Neural progenitor cell (in vitro differentiated cells): ENCODE data around the gene ITGAX. TPM values are rescaled to one million over a fixed set of nuclear protein-coding genes. Genes with fewer than 3 reads are reported as not detected.

Experiments used
- DNase-seq: peaks from one replicate; pipeline ENCODE4 v3.0.0-alpha.2; 2016; ENCODE audit warnings: low spot score
- H2AFZ ChIP-seq: fragments of 200-600 bp; sonication (generic); replicated peaks from 2 replicates; pipeline ENCODE4 v1.6.1; 2016; ENCODE audit warnings: antibody characterized with exemption
- H3F3A ChIP-seq: fragments of 200-600 bp; sonication (generic); 2 replicates; pipeline ENCODE4 v1.6.1; 2016; ENCODE audit warnings: antibody characterized with exemption, low read depth
- H3K27ac ChIP-seq: fragments of 200-600 bp; sonication (generic); 2 replicates; pipeline ENCODE4 v1.5.1; 2016; ENCODE audit warnings: mild to moderate bottlenecking
- H3K27me3 ChIP-seq: fragments of 200-600 bp; sonication (generic); 2 replicates; pipeline ENCODE4 v1.6.1; 2016; ENCODE audit warnings: mild to moderate bottlenecking, moderate library complexity
- H3K36me3 ChIP-seq: fragments of 200-600 bp; sonication (generic); 2 replicates; pipeline ENCODE4 v1.5.1; 2016
- H3K4me1 ChIP-seq: fragments of 200-600 bp; sonication (generic); 2 replicates; pipeline ENCODE4 v1.6.1; 2016; ENCODE audit warnings: mixed run types
- H3K4me2 ChIP-seq: fragments of 200-600 bp; sonication (generic); 2 replicates; pipeline ENCODE4 v1.6.1; 2016
- H3K4me3 ChIP-seq: fragments of 200-600 bp; sonication (generic); 2 replicates; pipeline ENCODE4 v1.5.1; 2016
- H3K79me2 ChIP-seq: fragments of 200-600 bp; sonication (generic); 2 replicates; pipeline ENCODE4 v1.6.1; 2016; ENCODE audit warnings: low read depth
- H3K9ac ChIP-seq: fragments of 200-600 bp; sonication (generic); 2 replicates; pipeline ENCODE4 v1.6.1; 2016
- H3K9me3 ChIP-seq: fragments of 200-600 bp; sonication (generic); 2 replicates; pipeline ENCODE4 v1.5.1; 2016; ENCODE audit warnings: low read depth
- H4K20me1 ChIP-seq: fragments of 200-600 bp; sonication (generic); 2 replicates; pipeline ENCODE4 v1.6.1; 2016; ENCODE audit warnings: low read depth
- H3K27ac Mint-ChIP-seq: 3 replicates; pipeline ENCODE4 v1.8.0; 2021; ENCODE audit warnings: mixed read lengths
- H3K27me3 Mint-ChIP-seq: 2 replicates; pipeline ENCODE4 v1.8.0; 2022; ENCODE audit warnings: low read depth, mild to moderate bottlenecking, inconsistent platforms, moderate library complexity, mixed read lengths; ENCODE audit not compliant: insufficient read depth
- H3K36me3 Mint-ChIP-seq: 3 replicates; pipeline ENCODE4 v1.8.0; 2021; ENCODE audit warnings: mixed read lengths
- H3K4me1 Mint-ChIP-seq: 3 replicates; pipeline ENCODE4 v1.8.0; 2021; ENCODE audit warnings: mixed read lengths
- H3K4me3 Mint-ChIP-seq: 3 replicates; pipeline ENCODE4 v1.8.0; 2021; ENCODE audit warnings: mild to moderate bottlenecking, moderate library complexity, mixed read lengths
- H3K9me3 Mint-ChIP-seq: 3 replicates; pipeline ENCODE4 v1.8.0; 2020; ENCODE audit warnings: mixed read lengths
- EZH2 ChIP-seq: fragments of 200-600 bp; sonication (generic); IDR thresholded peaks from 2 replicates; pipeline ENCODE4 v1.6.1; 2017; ENCODE audit warnings: antibody characterized with exemption, mild to moderate bottlenecking, moderate library complexity
- EZH2phosphoT487 ChIP-seq: fragments of 200-600 bp; sonication (generic); IDR thresholded peaks from 2 replicates; pipeline ENCODE4 v1.6.1; 2017; ENCODE audit warnings: antibody characterized with exemption
- total RNA-seq: library from RNA; depleted of rRNA; stranded (reverse); fragments of >200 nt; gene quantifications from 2 replicates; pipeline ENCODE4 v1.2.3, GENCODE V29; 2015; ENCODE audit warnings: low replicate concordance
- TF ChIP-seq, protein P1 (sequence below): fragments of 200-600 bp; sonication (generic); IDR thresholded peaks from 2 replicates; pipeline ENCODE4 v1.5.1; 2017; ENCODE audit warnings: antibody characterized with exemption, mild to moderate bottlenecking

ITGAX gene
- total RNA-seq, 1 donor from 2014 or later: not detected

- Histone ChIP-seq H3K9ac (no peak overlapping the region), H3K36me3 (no peaks in the 10 kb centered on the region), H3K9me3 (no peaks in the 10 kb centered on the region), H3F3A (no peaks in the 10 kb centered on the region), H4K20me1 (no peaks in the 10 kb centered on the region), H3K79me2 (no peaks in the 10 kb centered on the region), H2AFZ (no peak overlapping the region), H3K27me3 (no peaks in the 10 kb centered on the region), H3K4me3 (no peak overlapping the region), H3K27ac (no peak overlapping the region), H3K4me1 (no peaks in the 10 kb centered on the region), H3K4me2 (no peak overlapping the region)
- no peaks in the 10 kb centered on the region for H3K27me3 Mint-ChIP-seq
- H3K27ac Mint-ChIP-seq: no peak overlapping the region
- no peak for DNase-seq
- H3K4me1 Mint-ChIP-seq: no peaks in the 10 kb centered on the region
- TF ChIP-seq EZH2 (no peak), EZH2phosphoT487 (no peak)
- TF ChIP-seq, protein P1, sequence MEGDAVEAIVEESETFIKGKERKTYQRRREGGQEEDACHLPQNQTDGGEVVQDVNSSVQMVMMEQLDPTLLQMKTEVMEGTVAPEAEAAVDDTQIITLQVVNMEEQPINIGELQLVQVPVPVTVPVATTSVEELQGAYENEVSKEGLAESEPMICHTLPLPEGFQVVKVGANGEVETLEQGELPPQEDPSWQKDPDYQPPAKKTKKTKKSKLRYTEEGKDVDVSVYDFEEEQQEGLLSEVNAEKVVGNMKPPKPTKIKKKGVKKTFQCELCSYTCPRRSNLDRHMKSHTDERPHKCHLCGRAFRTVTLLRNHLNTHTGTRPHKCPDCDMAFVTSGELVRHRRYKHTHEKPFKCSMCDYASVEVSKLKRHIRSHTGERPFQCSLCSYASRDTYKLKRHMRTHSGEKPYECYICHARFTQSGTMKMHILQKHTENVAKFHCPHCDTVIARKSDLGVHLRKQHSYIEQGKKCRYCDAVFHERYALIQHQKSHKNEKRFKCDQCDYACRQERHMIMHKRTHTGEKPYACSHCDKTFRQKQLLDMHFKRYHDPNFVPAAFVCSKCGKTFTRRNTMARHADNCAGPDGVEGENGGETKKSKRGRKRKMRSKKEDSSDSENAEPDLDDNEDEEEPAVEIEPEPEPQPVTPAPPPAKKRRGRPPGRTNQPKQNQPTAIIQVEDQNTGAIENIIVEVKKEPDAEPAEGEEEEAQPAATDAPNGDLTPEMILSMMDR: no peak
- H3K9me3 Mint-ChIP-seq: no peaks in the 10 kb centered on the region
- no peak overlapping the region for H3K4me3 Mint-ChIP-seq
- H3K36me3 Mint-ChIP-seq: no peaks in the 10 kb centered on the region
These were observed 54.5 kb downstream of the ITGAX start for GRCh38 chr16:31409433-31409832.

GRCh38 chr16:31410082-31410481, 55.1 kb downstream of the ITGAX start:
- no peaks in the 10 kb centered on the region for H3K4me1 Mint-ChIP-seq
- DNase-seq: no peak
- Histone ChIP-seq H3K27me3 (no peaks in the 10 kb centered on the region), H3K9me3 (no peaks in the 10 kb centered on the region), H3K27ac (no peak overlapping the region), H2AFZ (no peak overlapping the region), H3K4me3 (no peak overlapping the region), H4K20me1 (no peaks in the 10 kb centered on the region), H3K4me2 (no peak overlapping the region), H3K4me1 (no peaks in the 10 kb centered on the region), H3K36me3 (no peaks in the 10 kb centered on the region), H3K79me2 (no peaks in the 10 kb centered on the region), H3F3A (no peaks in the 10 kb centered on the region), H3K9ac (no peak overlapping the region)
- no peaks in the 10 kb centered on the region for H3K36me3 Mint-ChIP-seq
- H3K4me3 Mint-ChIP-seq: no peak overlapping the region
- TF ChIP-seq EZH2 (no peak), EZH2phosphoT487 (no peak)
- TF ChIP-seq, protein P1: no peak
- no peak overlapping the region for H3K27ac Mint-ChIP-seq
- no peaks in the 10 kb centered on the region for H3K9me3 Mint-ChIP-seq
- H3K27me3 Mint-ChIP-seq: no peaks in the 10 kb centered on the region

DNA sequence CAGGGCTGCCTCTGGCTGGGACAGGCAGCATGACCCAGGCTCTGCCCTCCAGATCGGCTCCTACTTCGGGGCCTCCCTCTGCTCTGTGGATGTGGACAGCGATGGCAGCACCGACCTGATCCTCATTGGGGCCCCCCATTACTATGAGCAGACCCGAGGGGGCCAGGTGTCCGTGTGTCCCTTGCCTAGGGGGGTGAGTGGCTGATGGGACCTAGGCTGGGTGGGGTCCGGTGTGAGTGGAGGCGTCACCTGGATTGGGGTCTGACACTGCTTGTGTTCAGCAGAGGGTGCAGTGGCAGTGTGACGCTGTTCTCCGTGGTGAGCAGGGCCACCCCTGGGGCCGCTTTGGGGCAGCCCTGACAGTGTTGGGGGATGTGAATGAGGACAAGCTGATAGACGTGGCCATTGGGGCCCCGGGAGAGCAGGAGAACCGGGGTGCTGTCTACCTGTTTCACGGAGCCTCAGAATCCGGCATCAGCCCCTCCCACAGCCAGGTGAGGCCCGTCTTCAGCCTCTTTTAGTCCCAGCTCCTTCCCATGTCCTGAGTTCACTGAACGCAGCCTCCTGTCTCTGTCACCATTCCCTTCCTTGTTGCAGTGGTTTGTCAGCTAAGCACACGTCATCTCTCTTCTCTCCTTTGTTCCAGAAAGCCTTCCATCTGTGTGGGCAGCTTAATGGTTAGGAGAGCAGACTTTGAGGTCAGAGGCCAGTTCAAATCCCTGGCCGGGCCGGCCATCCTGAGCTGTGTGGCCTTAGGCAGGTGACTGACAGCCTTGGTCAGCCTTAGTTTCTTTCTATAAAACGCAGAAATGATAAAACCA, 56.3 kb downstream of the ITGAX start:
- no peak overlapping the region for H3K27ac ChIP-seq
- H2AFZ ChIP-seq: no peak overlapping the region
- H3K4me1 Mint-ChIP-seq: no peaks in the 10 kb centered on the region
- no peak overlapping the region for H3K9ac ChIP-seq
- no peaks in the 10 kb centered on the region for H4K20me1 ChIP-seq
- no peaks in the 10 kb centered on the region for H3K36me3 Mint-ChIP-seq
- no peaks in the 10 kb centered on the region for H3K79me2 ChIP-seq
- H3K27ac Mint-ChIP-seq: peak overlapping the region; percentile 67
- H3K36me3 ChIP-seq: no peaks in the 10 kb centered on the region
- H3K4me3 Mint-ChIP-seq: no peak overlapping the region
- H3K27me3 Mint-ChIP-seq: peaks cover 2% of the 10 kb centered on the region
- TF ChIP-seq, protein P1: no peak
- no peak for TF ChIP-seq EZH2
- no peak for TF ChIP-seq EZH2phosphoT487
- no peaks in the 10 kb centered on the region for H3K9me3 ChIP-seq
- no peak overlapping the region for H3K4me2 ChIP-seq
- H3K4me3 ChIP-seq: no peak overlapping the region
- no peaks in the 10 kb centered on the region for H3K27me3 ChIP-seq
- H3K9me3 Mint-ChIP-seq: no peaks in the 10 kb centered on the region
- no peaks in the 10 kb centered on the region for H3F3A ChIP-seq
- DNase-seq: no peak
- no peaks in the 10 kb centered on the region for H3K4me1 ChIP-seq
